ENCODE measurements around the gene MRPL49. TPM values are rescaled to one million over a fixed set of nuclear protein-coding genes. Genes with fewer than 3 reads are reported as not detected.

MRPL49 gene
- total and polyA plus RNA-seq, 2 donors (not counting 3 experiments of a cell fraction or from before 2014, with no cell fraction given), result 49.7 to 90.4 TPM

DNA sequence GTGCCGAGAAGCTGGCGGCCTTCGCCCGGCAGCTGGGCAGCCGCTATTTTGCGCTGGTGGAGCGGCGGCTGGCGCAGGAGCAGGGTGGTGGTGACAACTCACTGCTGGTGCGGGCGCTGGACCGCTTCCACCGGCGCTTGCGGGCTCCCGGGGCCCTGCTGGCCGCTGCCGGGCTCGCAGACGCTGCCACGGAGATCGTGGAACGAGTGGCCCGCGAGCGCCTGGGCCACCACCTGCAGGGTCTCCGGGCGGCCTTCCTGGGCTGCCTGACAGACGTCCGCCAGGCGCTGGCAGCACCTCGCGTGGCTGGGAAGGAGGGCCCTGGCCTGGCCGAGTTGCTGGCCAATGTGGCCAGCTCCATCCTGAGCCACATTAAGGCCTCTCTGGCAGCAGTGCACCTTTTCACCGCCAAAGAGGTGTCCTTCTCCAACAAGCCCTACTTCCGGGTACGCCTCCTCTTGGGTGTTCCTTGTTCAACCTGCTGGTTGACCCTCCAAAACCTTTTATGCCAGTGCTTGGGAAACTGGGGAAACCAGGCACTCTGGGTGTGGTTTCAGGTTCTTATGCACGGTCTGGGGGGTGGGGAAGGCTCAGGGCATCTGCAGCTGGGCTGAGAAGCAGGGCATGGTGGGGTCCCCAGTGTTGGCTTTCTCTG lies 13.5 kb upstream of the MRPL49 start:
- BruUV-seq (replicated peaks), result no TSS peak
- dilution Hi-C loops (cut with MboI; ENCODE audit: extremely low pct_ligation_motif_present, low sequenced_read_pairs) (no loop called here), intact Hi-C loops (cut with micrococcal nuclease) (no loop called here)
- peaks cover 11% of the 10 kb centered on the region for H3K4me1 ChIP-seq (ENCODE audit: control insufficient read depth, extremely low read depth, insufficient read depth, low read length)
- H3K9ac ChIP-seq (replicated peaks; ENCODE audit: extremely low read depth, insufficient read depth, low read length), result no peak overlapping the region
- DNase-seq (ENCODE audit: low read depth, low spot score) (no peak), FAIRE-seq (no peak)
- H3K9me3 ChIP-seq (replicated peaks; ENCODE audit: control insufficient read depth, insufficient read depth, low read length), result no peaks in the 10 kb centered on the region
- no peaks in the 10 kb centered on the region for H3K9me1 ChIP-seq (replicated peaks; ENCODE audit: control insufficient read depth, extremely low read depth, insufficient read depth, low read length)
- H3K4me2 ChIP-seq (ENCODE audit: insufficient read depth, low read length), result no peak overlapping the region
- H3K36me3 ChIP-seq (ENCODE audit: control insufficient read depth in 2 of 2, extremely low read depth in 1 of 2, insufficient read depth in 2 of 2, low read length in 2 of 2), result peaks cover 0 to 16% of the 10 kb centered on the region in 2 experiments
- no peak overlapping the region for H3K27ac ChIP-seq (ENCODE audit: insufficient read depth, low read depth, low read length)
- no peak overlapping the region for H2AFZ ChIP-seq (ENCODE audit: low read depth, low read length)
- ChIA-PET POLR2A (no interaction called here), CTCF (interaction anchor here (0.7 to 0.8 kb wide), 2 partner anchors 12 to 73 kb away, joined by 3 read pairs; partner anchors contain the start of genes CAPN1 and VPS51)
- H3K79me2 ChIP-seq (ENCODE audit: control insufficient read depth, insufficient read depth, low read length), result peaks cover 4% of the 10 kb centered on the region
- no peak overlapping the region for H3K4me3 ChIP-seq (replicated peaks in 1 of 3; ENCODE audit: insufficient read depth in 1 of 3, low read depth in 1 of 3, low read length in 3 of 3)
- no peaks in the 10 kb centered on the region for H3K27me3 ChIP-seq (ENCODE audit: control insufficient read depth in 2 of 2, insufficient read depth in 2 of 2, low read length in 2 of 2)
- H4K20me1 ChIP-seq (replicated peaks; ENCODE audit: control insufficient read depth, extremely low read depth, insufficient read depth, low read length), result no peaks in the 10 kb centered on the region
- TF ChIP-seq JUN (IDR thresholded peaks at IDR 0.05; ENCODE audit: borderline replicate concordance, insufficient read depth, insufficient read length, low read depth), result no peak
- no peak for TF ChIP-seq MYC (IDR thresholded peaks at IDR 0.05; ENCODE audit: low read depth, low read length)

DNA sequence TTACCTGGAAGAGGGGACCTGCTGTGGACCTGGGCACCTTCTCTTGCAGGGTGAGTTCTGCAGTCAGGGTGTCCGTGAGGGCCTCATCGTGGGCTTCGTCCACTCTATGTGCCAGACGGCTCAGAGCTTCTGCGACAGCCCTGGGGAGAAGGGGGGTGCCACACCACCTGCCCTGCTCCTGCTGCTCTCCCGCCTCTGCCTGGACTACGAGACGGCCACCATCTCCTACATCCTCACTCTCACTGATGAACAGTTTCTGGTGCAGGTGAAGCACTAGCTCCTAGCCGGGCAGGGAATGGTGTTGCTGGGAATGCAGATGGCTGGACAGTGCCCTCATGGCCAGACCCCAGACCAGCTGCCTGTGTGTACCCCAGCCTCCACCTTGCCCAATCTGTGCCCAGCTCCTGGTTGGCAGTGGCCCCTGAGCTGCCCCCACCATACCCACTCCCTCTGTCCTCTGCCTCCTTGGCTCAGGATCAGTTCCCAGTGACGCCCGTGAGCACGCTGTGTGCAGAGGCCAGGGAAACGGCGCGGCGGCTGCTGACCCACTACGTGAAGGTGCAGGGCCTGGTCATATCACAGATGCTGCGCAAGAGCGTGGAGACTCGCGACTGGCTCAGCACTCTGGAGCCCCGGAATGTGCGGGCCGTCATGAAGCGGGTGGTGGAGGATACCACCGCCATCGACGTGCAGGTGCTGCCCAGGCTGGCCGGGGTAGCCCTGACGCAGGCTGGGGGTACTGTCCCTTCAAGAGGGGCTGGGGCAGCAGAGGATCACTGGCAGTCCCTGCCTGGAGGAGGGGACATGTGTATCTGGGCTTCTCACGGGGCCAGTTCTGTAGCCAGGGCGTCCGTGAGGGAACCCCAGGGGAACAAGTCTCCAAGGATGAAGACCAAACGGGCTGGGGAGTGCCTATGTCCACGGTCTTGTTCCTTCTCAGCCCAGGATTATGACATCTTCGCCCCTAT lies 12.6 kb upstream of the MRPL49 start:
- Histone ChIP-seq H3K79me2 (ENCODE audit: control insufficient read depth, insufficient read depth, low read length) (peaks cover 4% of the 10 kb centered on the region), H3K9me3 (replicated peaks; ENCODE audit: control insufficient read depth, insufficient read depth, low read length) (no peaks in the 10 kb centered on the region), H3K27ac (ENCODE audit: insufficient read depth, low read depth, low read length) (no peak overlapping the region), H3K27me3 (ENCODE audit: control insufficient read depth in 2 of 2, insufficient read depth in 2 of 2, low read length in 2 of 2) (no peaks in the 10 kb centered on the region), H3K9ac (replicated peaks; ENCODE audit: extremely low read depth, insufficient read depth, low read length) (no peak overlapping the region), H3K4me2 (ENCODE audit: insufficient read depth, low read length) (no peak overlapping the region), H3K4me1 (ENCODE audit: control insufficient read depth, extremely low read depth, insufficient read depth, low read length) (peaks cover 11% of the 10 kb centered on the region), H2AFZ (ENCODE audit: low read depth, low read length) (no peak overlapping the region), H3K36me3 (ENCODE audit: control insufficient read depth in 2 of 2, extremely low read depth in 1 of 2, insufficient read depth in 2 of 2, low read length in 2 of 2) (peaks cover 0 to 16% of the 10 kb centered on the region in 2 experiments), H3K9me1 (replicated peaks; ENCODE audit: control insufficient read depth, extremely low read depth, insufficient read depth, low read length) (no peaks in the 10 kb centered on the region), H3K4me3 (replicated peaks in 1 of 3; ENCODE audit: insufficient read depth in 1 of 3, low read depth in 1 of 3, low read length in 3 of 3) (no peak overlapping the region), H4K20me1 (replicated peaks; ENCODE audit: control insufficient read depth, extremely low read depth, insufficient read depth, low read length) (no peaks in the 10 kb centered on the region)
- dilution Hi-C loops (cut with MboI; ENCODE audit: extremely low pct_ligation_motif_present, low sequenced_read_pairs) (no loop called here), intact Hi-C loops (cut with micrococcal nuclease) (loop anchor here (2.0 to 5.0 kb wide), 5 partner anchors 13 to 192 kb away; partner anchors contain the start of genes ATG2A, CDCA5, SAC3D1 and VPS51)
- CTCF ChIA-PET, result interaction anchor here (0.8 to 3.7 kb wide), 15 partner anchors 7 to 262 kb away, joined by 3 to 56 read pairs (median 5); partner anchors contain the start of genes ARL2, CAPN1, FAU and MRPL49
- DNase-seq (ENCODE audit: low read depth, low spot score) (no peak), FAIRE-seq (no peak)
- BruUV-seq (replicated peaks), result no TSS peak
- POLR2A ChIA-PET, result no interaction called here
- TF ChIP-seq EZH2 (IDR thresholded peaks at IDR 0.05; ENCODE audit: borderline replicate concordance, low read depth, low read length, severe bottlenecking), result no peak
- TF ChIP-seq POLR2A (IDR thresholded peaks at IDR 0.05; ENCODE audit: low read depth, low read length), result no peak
- TF ChIP-seq FOS (IDR thresholded peaks at IDR 0.05; ENCODE audit: borderline replicate concordance, insufficient read depth, low read length), result no peak
- TF ChIP-seq JUN (IDR thresholded peaks at IDR 0.05; ENCODE audit: borderline replicate concordance, insufficient read depth, insufficient read length, low read depth), result no peak
- TF ChIP-seq GATA2 (IDR thresholded peaks at IDR 0.05; ENCODE audit: insufficient read depth, insufficient read length, low read depth, low read length), result no peak
- no peak for TF ChIP-seq MYC (IDR thresholded peaks at IDR 0.05; ENCODE audit: low read depth, low read length)
- no peak for TF ChIP-seq POLR2AphosphoS5 (IDR thresholded peaks at IDR 0.05; ENCODE audit: insufficient read depth, low read depth, low read length)
- TF ChIP-seq, protein P1, sequence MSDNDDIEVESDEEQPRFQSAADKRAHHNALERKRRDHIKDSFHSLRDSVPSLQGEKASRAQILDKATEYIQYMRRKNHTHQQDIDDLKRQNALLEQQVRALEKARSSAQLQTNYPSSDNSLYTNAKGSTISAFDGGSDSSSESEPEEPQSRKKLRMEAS (IDR thresholded peaks at IDR 0.05; ENCODE audit: insufficient read depth, insufficient read length), result no peak
- TF ChIP-seq, protein P2, sequence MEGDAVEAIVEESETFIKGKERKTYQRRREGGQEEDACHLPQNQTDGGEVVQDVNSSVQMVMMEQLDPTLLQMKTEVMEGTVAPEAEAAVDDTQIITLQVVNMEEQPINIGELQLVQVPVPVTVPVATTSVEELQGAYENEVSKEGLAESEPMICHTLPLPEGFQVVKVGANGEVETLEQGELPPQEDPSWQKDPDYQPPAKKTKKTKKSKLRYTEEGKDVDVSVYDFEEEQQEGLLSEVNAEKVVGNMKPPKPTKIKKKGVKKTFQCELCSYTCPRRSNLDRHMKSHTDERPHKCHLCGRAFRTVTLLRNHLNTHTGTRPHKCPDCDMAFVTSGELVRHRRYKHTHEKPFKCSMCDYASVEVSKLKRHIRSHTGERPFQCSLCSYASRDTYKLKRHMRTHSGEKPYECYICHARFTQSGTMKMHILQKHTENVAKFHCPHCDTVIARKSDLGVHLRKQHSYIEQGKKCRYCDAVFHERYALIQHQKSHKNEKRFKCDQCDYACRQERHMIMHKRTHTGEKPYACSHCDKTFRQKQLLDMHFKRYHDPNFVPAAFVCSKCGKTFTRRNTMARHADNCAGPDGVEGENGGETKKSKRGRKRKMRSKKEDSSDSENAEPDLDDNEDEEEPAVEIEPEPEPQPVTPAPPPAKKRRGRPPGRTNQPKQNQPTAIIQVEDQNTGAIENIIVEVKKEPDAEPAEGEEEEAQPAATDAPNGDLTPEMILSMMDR (IDR thresholded peaks at IDR 0.05; ENCODE audit: extremely low read depth in 1 of 2, insufficient read depth in 1 of 2, low read depth in 1 of 2, low read length in 2 of 2), result no peak
